ENCODE measurements around the gene LPP. TPM values are rescaled to one million over a fixed set of nuclear protein-coding genes. Genes with fewer than 3 reads are reported as not detected.
"Not testable (repeated sequence)": the region's sequence is repeated elsewhere in the genome, so short reads cannot be mapped to it uniquely, and the experiment has no call there.

The LPP gene
- total RNA-seq, 4 donors from 2014 or later = 45.9 to 81.1 (median 63.0) TPM

GRCh38 chr3:188416041-188416440 is 262.1 kb downstream of the LPP start:
- no peak for TF ChIP-seq POLR2A (IDR thresholded peaks at IDR 0.05)
- TF ChIP-seq, protein P1, sequence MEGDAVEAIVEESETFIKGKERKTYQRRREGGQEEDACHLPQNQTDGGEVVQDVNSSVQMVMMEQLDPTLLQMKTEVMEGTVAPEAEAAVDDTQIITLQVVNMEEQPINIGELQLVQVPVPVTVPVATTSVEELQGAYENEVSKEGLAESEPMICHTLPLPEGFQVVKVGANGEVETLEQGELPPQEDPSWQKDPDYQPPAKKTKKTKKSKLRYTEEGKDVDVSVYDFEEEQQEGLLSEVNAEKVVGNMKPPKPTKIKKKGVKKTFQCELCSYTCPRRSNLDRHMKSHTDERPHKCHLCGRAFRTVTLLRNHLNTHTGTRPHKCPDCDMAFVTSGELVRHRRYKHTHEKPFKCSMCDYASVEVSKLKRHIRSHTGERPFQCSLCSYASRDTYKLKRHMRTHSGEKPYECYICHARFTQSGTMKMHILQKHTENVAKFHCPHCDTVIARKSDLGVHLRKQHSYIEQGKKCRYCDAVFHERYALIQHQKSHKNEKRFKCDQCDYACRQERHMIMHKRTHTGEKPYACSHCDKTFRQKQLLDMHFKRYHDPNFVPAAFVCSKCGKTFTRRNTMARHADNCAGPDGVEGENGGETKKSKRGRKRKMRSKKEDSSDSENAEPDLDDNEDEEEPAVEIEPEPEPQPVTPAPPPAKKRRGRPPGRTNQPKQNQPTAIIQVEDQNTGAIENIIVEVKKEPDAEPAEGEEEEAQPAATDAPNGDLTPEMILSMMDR (IDR thresholded peaks at IDR 0.05) = no peak
- WGBS, 2 donors = 97 to 100% methylated on average over 1 of the region's 1 CpG
- intact Hi-C loops (cut with DNase I; ENCODE audit: low total_unique reads) = no loop called here
- no peak overlapping the region for H3K4me3 ChIP-seq (ENCODE audit: low read depth, poor library complexity, severe bottlenecking)
- no peak for DNase-seq (ENCODE audit: low spot score in 2 of 2)

GRCh38 chr3:188417271-188417696 is 263.3 kb downstream of the LPP start:
- TF ChIP-seq POLR2A (IDR thresholded peaks at IDR 0.05) = no peak
- TF ChIP-seq, protein P1 (IDR thresholded peaks at IDR 0.05) = no peak
- DNase-seq (ENCODE audit: low spot score in 2 of 2) = peak in 1 of 2 donors; percentile 75
- intact Hi-C loops (cut with DNase I; ENCODE audit: low total_unique reads) = no loop called here
- 70 to 84% methylated on average over 3 of the region's 3 CpGs for WGBS, 2 donors
- H3K4me3 ChIP-seq (ENCODE audit: low read depth, poor library complexity, severe bottlenecking) = no peak overlapping the region

DNA sequence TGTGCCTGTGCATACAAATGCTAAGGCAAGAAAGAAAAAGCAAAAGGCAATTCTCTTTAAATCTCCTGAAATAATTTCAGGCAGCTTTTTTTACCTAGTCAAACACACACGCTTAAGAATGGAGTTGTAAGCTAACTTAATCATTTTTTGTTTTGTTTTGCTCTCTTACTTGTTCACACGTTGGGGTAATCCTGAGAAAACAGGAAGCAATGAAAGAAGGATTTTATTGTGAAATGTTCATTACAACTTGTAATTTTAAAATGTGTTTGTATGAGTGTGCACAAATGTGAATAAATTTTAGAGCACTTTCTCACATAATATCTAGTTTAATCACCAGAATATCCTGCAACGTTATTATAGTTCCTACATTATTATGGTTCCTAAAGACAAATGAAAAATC is 263.8 kb downstream of the LPP start:
- intact Hi-C loops (cut with DNase I; ENCODE audit: low total_unique reads) = no loop called here
- TF ChIP-seq, protein P1 (IDR thresholded peaks at IDR 0.05) = no peak
- no peak for TF ChIP-seq POLR2A (IDR thresholded peaks at IDR 0.05)
- DNase-seq (ENCODE audit: low spot score in 2 of 2) = no peak
- WGBS, 2 donors = 86% methylated on average over 3 of the region's 3 CpGs
- H3K4me3 ChIP-seq (ENCODE audit: low read depth, poor library complexity, severe bottlenecking) = no peak overlapping the region

DNA sequence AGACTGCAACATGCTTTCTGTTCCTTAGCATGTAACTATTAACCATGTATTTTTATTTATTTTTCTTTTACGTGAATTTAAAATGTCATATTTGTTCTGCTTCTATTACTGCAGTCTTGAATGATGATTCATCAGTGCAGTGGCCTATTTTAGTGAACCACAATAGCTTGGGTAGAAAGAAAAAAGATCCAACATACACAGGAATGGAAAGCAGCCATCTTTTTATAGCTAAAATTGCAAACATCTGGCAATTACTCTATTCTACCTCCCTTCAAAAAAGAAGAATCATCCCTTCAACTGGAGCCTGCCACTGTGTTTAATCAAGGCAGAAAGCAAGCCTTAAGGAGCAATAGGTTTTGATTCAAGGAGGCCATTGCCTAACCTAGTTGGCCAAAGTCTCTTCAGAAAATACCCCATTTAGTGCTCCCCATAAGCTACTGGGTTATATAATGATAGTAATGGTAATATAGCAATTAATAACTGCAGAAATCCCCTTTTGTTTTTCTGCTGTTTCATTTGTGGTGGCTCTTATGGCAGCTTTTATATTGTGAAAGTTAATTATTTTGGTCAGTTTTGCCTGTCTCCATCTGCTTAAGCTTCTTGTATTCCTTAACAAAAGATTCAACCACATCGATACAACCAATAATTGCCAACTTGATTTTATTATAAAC is 267.3 kb downstream of the LPP start:
- H3K4me3 ChIP-seq (ENCODE audit: low read depth, poor library complexity, severe bottlenecking) = no peak overlapping the region
- intact Hi-C loops (cut with DNase I; ENCODE audit: low total_unique reads) = no loop called here
- TF ChIP-seq POLR2A (IDR thresholded peaks at IDR 0.05) = no peak
- TF ChIP-seq, protein P1 (IDR thresholded peaks at IDR 0.05) = no peak
- 43 to 50% methylated on average over 2 of the region's 2 CpGs for WGBS, 2 donors
- DNase-seq (ENCODE audit: low spot score in 2 of 2) = no peak

- TF ChIP-seq POLR2A (IDR thresholded peaks at IDR 0.05) = no peak
- TF ChIP-seq, protein P1 (IDR thresholded peaks at IDR 0.05) = no peak
- no peak for DNase-seq (ENCODE audit: low spot score in 2 of 2)
- WGBS, 2 donors = 74 to 75% methylated on average over 6 of the region's 6 CpGs
- no peak overlapping the region for H3K4me3 ChIP-seq (ENCODE audit: low read depth, poor library complexity, severe bottlenecking)
- intact Hi-C loops (cut with DNase I; ENCODE audit: low total_unique reads) = no loop called here
Measured at GRCh38 chr3:188421836-188422540, 268.0 kb downstream of the LPP start.

GRCh38 chr3:188427981-188428380 is 274.0 kb downstream of the LPP start:
- H3K4me3 ChIP-seq (ENCODE audit: low read depth, poor library complexity, severe bottlenecking); intact Hi-C loops (cut with DNase I; ENCODE audit: low total_unique reads); DNase-seq (ENCODE audit: low spot score in 2 of 2): not testable (repeated sequence)
- 86 to 88% methylated on average over 4 of the region's 4 CpGs for WGBS, 2 donors
